Natural killer cell (primary cell): ENCODE results near the gene FKBP4. TPM values are rescaled to one million over a fixed set of nuclear protein-coding genes. Genes with fewer than 3 reads are reported as not detected.

ENCODE experiments used
- ATAC-seq, 3 donors: fragments of 150-1000 bp in 2 of 3; fragments of 200-7000 bp in 1 of 3; cut with Tn5 transposase; 1 replicate in 1 of 3; 2 replicates in 2 of 3; pipeline ENCODE4 v1.10.0; 2021; ENCODE audit warnings: mild to moderate bottlenecking in 2 of 3, moderate library complexity in 2 of 3
- DNase-seq, 2 donors: peaks; one replicate each; pipeline versions ENCODE4 v3.0.0 to v3.0.0-alpha.2; 2013 to 2021; ENCODE audit warnings: mixed read lengths in 1 of 2
- H3K27ac ChIP-seq: one replicate; pipeline ENCODE4 v1.5.1; 2013; ENCODE audit warnings: mild to moderate bottlenecking, low read length
- H3K27me3 ChIP-seq: one replicate; pipeline ENCODE4 v1.6.1; 2013; ENCODE audit warnings: low read length; ENCODE audit not compliant: control insufficient read depth, insufficient read depth
- H3K36me3 ChIP-seq: one replicate; pipeline ENCODE4 v1.6.1; 2013; ENCODE audit warnings: low read length; ENCODE audit not compliant: control insufficient read depth, insufficient read depth
- H3K4me1 ChIP-seq: one replicate; pipeline ENCODE4 v1.6.1; 2013; ENCODE audit warnings: low read length; ENCODE audit not compliant: control insufficient read depth, insufficient read depth
- H3K4me3 ChIP-seq: one replicate; pipeline ENCODE4 v1.5.1; 2013; ENCODE audit warnings: low read length
- H3K9me3 ChIP-seq: one replicate; pipeline ENCODE4 v1.6.1; 2013; ENCODE audit warnings: low read length; ENCODE audit not compliant: control insufficient read depth, insufficient read depth
- H3K27ac Mint-ChIP-seq, 2 donors: one replicate each; pipeline ENCODE4 v1.8.0; 2022; ENCODE audit warnings: mild to moderate bottlenecking in 2 of 2, mixed read lengths in 2 of 2, moderate library complexity in 1 of 2
- H3K27me3 Mint-ChIP-seq, 2 donors: one replicate each; pipeline ENCODE4 v1.8.0; 2022; ENCODE audit warnings: low read depth in 2 of 2, mixed read lengths in 2 of 2
- H3K36me3 Mint-ChIP-seq: one replicate; pipeline ENCODE4 v1.8.0; 2022; ENCODE audit warnings: mixed read lengths
- H3K4me1 Mint-ChIP-seq, 2 donors: one replicate each; pipeline ENCODE4 v1.8.0; 2022; ENCODE audit warnings: mixed read lengths in 2 of 2
- H3K4me3 Mint-ChIP-seq: one replicate; pipeline ENCODE4 v1.8.0; 2022; ENCODE audit warnings: mild to moderate bottlenecking, moderate library complexity, mixed read lengths
- H3K9me3 Mint-ChIP-seq, 2 donors: one replicate each; pipeline ENCODE4 v1.8.0; 2022; ENCODE audit warnings: mixed read lengths in 2 of 2
- WGBS: methylation state at CpG from one replicate; pipeline ENCODE4 v1.1.7; 2013; ENCODE audit warnings: missing lambda C conversion rate; ENCODE audit not compliant: insufficient coverage; 5-methylcytosine and 5-hydroxymethylcytosine counted together
- intact Hi-C: fragments of 100-400 bp; cut with micrococcal nuclease; formaldehyde crosslinking; loops from one replicate; pipeline ENCODE4 v1.14.2; 2022
- total RNA-seq, 4 donors: library from RNA; stranded (reverse); fragments of 120-200 nt in 1 of 4; gene quantifications; one replicate each; pipeline versions ENCODE4 v1.2.3 to v1.2.4, GENCODE V29; 2013 to 2022
- TF ChIP-seq, protein P1 (sequence below): fragments of 200-600 bp; IDR thresholded peaks from one replicate; pipeline ENCODE4 v1.8.0; 2022; ENCODE audit warnings: antibody characterized with exemption

Gene FKBP4
- total RNA-seq, 3 donors from 2014 or later (not counting 1 experiment from before 2014, with no cell fraction given), result 28.1 to 43.0 (median 29.6) TPM

DNA sequence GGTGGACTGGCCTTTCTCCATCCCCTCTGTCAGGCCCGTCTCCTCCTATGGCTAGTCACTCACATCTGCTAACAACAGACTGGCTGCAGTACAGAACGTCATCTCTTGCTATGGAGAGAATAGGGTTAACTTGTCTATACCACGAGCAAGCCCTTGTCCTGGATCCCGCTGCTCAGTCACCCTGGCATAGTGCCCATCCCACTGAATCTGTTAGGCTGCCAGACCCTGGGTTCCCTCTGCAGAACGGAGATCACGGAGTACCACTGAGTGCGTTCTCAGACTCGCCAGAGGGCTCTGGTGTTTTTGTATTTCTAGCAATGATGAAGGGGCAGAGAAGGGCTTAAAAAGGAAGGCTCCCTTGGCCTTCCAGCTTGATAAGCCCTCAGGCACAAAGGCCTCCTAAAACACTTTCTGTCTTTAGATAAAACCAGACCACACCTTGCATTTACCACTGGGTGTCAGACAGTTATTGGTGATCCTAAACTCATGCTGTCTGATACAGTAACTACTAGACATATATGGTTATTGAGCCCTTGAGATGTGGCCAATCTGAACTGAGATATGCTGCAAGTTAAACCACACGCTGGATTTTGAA is 46.4 kb downstream of the FKBP4 start:
- Mint-ChIP-seq H3K27ac (no peak overlapping the region), H3K36me3 (peaks cover 8% of the 10 kb centered on the region), H3K4me3 (no peak overlapping the region), H3K4me1 (no peaks in the 10 kb centered on the region), H3K9me3 (no peaks in the 10 kb centered on the region), H3K27me3 (no peaks in the 10 kb centered on the region)
- no peak for DNase-seq
- WGBS, result 88% methylated on average over 9 of the region's 9 CpGs
- Histone ChIP-seq H3K36me3 (peaks cover 12% of the 10 kb centered on the region), H3K27me3 (no peaks in the 10 kb centered on the region), H3K4me1 (no peaks in the 10 kb centered on the region), H3K4me3 (no peak overlapping the region), H3K27ac (no peak overlapping the region), H3K9me3 (no peaks in the 10 kb centered on the region)
- TF ChIP-seq, protein P1, sequence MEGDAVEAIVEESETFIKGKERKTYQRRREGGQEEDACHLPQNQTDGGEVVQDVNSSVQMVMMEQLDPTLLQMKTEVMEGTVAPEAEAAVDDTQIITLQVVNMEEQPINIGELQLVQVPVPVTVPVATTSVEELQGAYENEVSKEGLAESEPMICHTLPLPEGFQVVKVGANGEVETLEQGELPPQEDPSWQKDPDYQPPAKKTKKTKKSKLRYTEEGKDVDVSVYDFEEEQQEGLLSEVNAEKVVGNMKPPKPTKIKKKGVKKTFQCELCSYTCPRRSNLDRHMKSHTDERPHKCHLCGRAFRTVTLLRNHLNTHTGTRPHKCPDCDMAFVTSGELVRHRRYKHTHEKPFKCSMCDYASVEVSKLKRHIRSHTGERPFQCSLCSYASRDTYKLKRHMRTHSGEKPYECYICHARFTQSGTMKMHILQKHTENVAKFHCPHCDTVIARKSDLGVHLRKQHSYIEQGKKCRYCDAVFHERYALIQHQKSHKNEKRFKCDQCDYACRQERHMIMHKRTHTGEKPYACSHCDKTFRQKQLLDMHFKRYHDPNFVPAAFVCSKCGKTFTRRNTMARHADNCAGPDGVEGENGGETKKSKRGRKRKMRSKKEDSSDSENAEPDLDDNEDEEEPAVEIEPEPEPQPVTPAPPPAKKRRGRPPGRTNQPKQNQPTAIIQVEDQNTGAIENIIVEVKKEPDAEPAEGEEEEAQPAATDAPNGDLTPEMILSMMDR, result no peak
- ATAC-seq, result no peak
- intact Hi-C loops, result no loop called here

DNA sequence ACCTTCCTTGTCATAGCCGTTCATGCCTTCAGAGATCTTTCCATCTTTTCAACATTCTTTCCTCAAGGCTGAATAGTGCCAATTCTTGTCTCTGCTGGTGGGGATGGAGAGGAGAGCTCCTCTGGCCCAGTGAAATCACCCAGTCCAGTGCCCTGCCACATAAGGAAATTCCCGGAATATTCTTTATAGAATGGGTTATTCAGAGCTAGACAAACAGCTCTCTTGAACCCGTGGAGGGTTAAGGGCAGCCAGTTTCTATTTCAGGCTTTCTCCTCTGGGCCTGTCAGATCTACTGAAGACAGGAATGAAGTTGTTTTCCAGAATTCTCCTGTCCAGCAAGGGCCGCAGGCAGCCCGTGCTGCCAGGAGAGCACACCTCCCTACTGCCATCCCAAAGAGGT is 48.2 kb downstream of the FKBP4 start:
- intact Hi-C loops, result no loop called here
- no peak for DNase-seq
- 92% methylated on average over 5 of the region's 5 CpGs for WGBS
- H3K4me1 Mint-ChIP-seq, result no peaks in the 10 kb centered on the region
- Histone ChIP-seq H3K4me1 (no peaks in the 10 kb centered on the region), H3K27me3 (no peaks in the 10 kb centered on the region), H3K4me3 (no peak overlapping the region), H3K27ac (no peak overlapping the region), H3K9me3 (no peaks in the 10 kb centered on the region), H3K36me3 (peaks cover 12% of the 10 kb centered on the region)
- ATAC-seq, result no peak
- TF ChIP-seq, protein P1, result no peak
- H3K27ac Mint-ChIP-seq, result no peak overlapping the region
- no peaks in the 10 kb centered on the region for H3K9me3 Mint-ChIP-seq
- H3K4me3 Mint-ChIP-seq, result no peak overlapping the region
- H3K27me3 Mint-ChIP-seq, result no peaks in the 10 kb centered on the region
- H3K36me3 Mint-ChIP-seq, result peaks cover 8% of the 10 kb centered on the region

DNA sequence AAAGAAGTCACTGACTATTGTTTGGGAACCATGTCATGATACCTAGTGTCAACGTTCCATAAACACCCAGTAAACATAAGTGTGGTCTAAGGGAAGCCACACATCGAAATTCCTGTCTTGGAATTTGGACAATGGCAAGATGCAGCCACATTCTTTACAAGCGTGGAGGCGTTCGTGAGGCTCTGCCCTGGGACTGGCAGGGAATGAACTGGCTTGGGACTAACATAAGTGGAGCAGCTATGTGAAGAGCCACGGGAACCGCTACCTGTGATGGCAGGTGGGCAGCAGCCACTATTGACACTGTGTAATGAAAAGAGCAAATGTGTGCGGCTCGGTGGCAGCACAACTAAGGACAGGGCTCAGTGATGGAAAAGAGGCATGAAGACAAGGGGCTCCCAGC is 50.0 kb downstream of the FKBP4 start:
- Mint-ChIP-seq H3K27me3 (no peaks in the 10 kb centered on the region), H3K36me3 (peaks cover 1% of the 10 kb centered on the region), H3K4me3 (no peak overlapping the region), H3K9me3 (no peaks in the 10 kb centered on the region), H3K27ac (no peak overlapping the region), H3K4me1 (no peaks in the 10 kb centered on the region)
- peaks cover 6% of the 10 kb centered on the region for H3K36me3 ChIP-seq
- intact Hi-C loops, result no loop called here
- ATAC-seq (no peak), DNase-seq (no peak)
- no peak overlapping the region for H3K4me3 ChIP-seq
- WGBS, result 96% methylated on average over 9 of the region's 9 CpGs
- no peaks in the 10 kb centered on the region for H3K4me1 ChIP-seq
- no peak overlapping the region for H3K27ac ChIP-seq
- TF ChIP-seq, protein P1, result no peak
- no peaks in the 10 kb centered on the region for H3K9me3 ChIP-seq
- no peaks in the 10 kb centered on the region for H3K27me3 ChIP-seq

- Mint-ChIP-seq H3K36me3 (no peaks in the 10 kb centered on the region), H3K4me1 (no peaks in the 10 kb centered on the region)
- intact Hi-C loops, result no loop called here
Observed at GRCh38 chr12:2845280-2845679, 50.5 kb downstream of the FKBP4 start.

More at GRCh38 chr12:2845280-2845679, 50.5 kb downstream of the FKBP4 start:
- Histone ChIP-seq H3K36me3 (peaks cover 6% of the 10 kb centered on the region), H3K27ac (no peak overlapping the region), H3K27me3 (no peaks in the 10 kb centered on the region), H3K4me1 (no peaks in the 10 kb centered on the region), H3K4me3 (no peak overlapping the region), H3K9me3 (no peaks in the 10 kb centered on the region)
- Mint-ChIP-seq H3K9me3 (no peaks in the 10 kb centered on the region), H3K27ac (no peak overlapping the region), H3K4me3 (no peak overlapping the region), H3K27me3 (no peaks in the 10 kb centered on the region)
- TF ChIP-seq, protein P1, result no peak
- ATAC-seq (no peak), DNase-seq (no peak)
- WGBS, result 87% methylated on average over 6 of the region's 6 CpGs
